HG03103 (cell line): Measurements from ENCODE around the gene TEX2.

ENCODE experiments used
- ATAC-seq: cut with Tn5 transposase; IDR thresholded peaks from one replicate; pipeline ENCODE4 v1.9.1; 2021; ENCODE audit warnings: low read depth; ENCODE audit not compliant: unreplicated experiment

TEX2 gene

GRCh38 chr17:64263000-64263766 lies at the start of gene TEX2:
TEX2 (minus strand) TSS chr17:64263260; CDS start chr17:64214217, 49,043 bp downstream.
- peak; percentile 77 for ATAC-seq

- no peak for ATAC-seq
These were observed 46.6 kb upstream of the TEX2 start for GRCh38 chr17:64309710-64310109.

- ATAC-seq = no peak
These were observed 46.0 kb upstream of the TEX2 start for GRCh38 chr17:64309021-64309420.

- ATAC-seq = no peak
These were observed 43.9 kb upstream of the TEX2 start for GRCh38 chr17:64306850-64307463.

- no peak for ATAC-seq
These were observed 41.5 kb upstream of the TEX2 start for GRCh38 chr17:64304551-64304950.

- ATAC-seq = no peak
These were observed 37.6 kb upstream of the TEX2 start for GRCh38 chr17:64300699-64300965.

- ATAC-seq = no peak
These were observed 34.5 kb upstream of the TEX2 start for GRCh38 chr17:64297467-64298088.

GRCh38 chr17:64296246-64296645 lies 33.2 kb upstream of the TEX2 start:
- ATAC-seq = no peak

GRCh38 chr17:64295146-64295545 lies 32.1 kb upstream of the TEX2 start:
- ATAC-seq = no peak

- no peak for ATAC-seq
These were observed 28.3 kb upstream of the TEX2 start for GRCh38 chr17:64291268-64291851.

GRCh38 chr17:64289741-64290141 lies 26.7 kb upstream of the TEX2 start:
- ATAC-seq = no peak

- no peak for ATAC-seq
These were observed 19.7 kb upstream of the TEX2 start for GRCh38 chr17:64282753-64283080.

- ATAC-seq = no peak
These were observed 19.1 kb upstream of the TEX2 start for GRCh38 chr17:64281962-64282752.

- no peak for ATAC-seq
These were observed 15.6 kb upstream of the TEX2 start for GRCh38 chr17:64278614-64279013.

GRCh38 chr17:64277831-64278562 lies 14.9 kb upstream of the TEX2 start:
- ATAC-seq = no peak

GRCh38 chr17:64276961-64277505 lies 14.0 kb upstream of the TEX2 start:
- ATAC-seq = no peak

GRCh38 chr17:64275016-64275415 lies 12.0 kb upstream of the TEX2 start:
- ATAC-seq = no peak

GRCh38 chr17:64273006-64273405 lies 9.9 kb upstream of the TEX2 start:
- no peak for ATAC-seq

GRCh38 chr17:64270885-64271284 lies 7.8 kb upstream of the TEX2 start:
- no peak for ATAC-seq
